GM19372 (cell line): Measurements from ENCODE around the gene CD109.
"Not testable (repeated sequence)": the region's sequence is repeated elsewhere in the genome, so short reads cannot be mapped to it uniquely, and the experiment has no call there.

Experiments used
- ATAC-seq: cut with Tn5 transposase; IDR thresholded peaks from one replicate; pipeline ENCODE4 v1.9.1; 2021; ENCODE audit warnings: mild to moderate bottlenecking, low read depth, moderate library complexity; ENCODE audit not compliant: unreplicated experiment

Gene CD109

GRCh38 chr6:73683574-73683973 lies 12.4 kb upstream of the CD109 start:
- ATAC-seq = not testable (repeated sequence)

DNA sequence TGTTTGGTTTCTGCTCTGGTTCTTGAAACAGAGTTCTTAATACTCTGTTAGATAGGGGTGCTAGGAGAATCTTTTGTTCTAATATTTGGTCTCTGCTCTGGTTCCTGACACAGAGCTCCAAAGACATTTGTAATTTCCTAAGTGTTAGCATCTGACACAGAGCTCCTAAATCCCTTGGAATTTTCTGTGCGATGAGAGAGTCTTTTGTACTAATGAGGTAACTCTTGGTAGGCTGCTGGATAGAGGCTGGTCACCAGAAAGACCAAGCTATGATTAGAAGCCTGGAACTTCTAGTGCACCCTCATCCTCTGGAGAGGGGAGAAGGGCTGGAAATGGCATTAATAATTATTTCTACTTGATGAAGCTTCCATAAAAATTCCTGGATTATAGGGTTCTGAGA lies 7.7 kb upstream of the CD109 start:
- no peak for ATAC-seq

GRCh38 chr6:73690056-73690455 lies 5.9 kb upstream of the CD109 start:
- no peak for ATAC-seq

DNA sequence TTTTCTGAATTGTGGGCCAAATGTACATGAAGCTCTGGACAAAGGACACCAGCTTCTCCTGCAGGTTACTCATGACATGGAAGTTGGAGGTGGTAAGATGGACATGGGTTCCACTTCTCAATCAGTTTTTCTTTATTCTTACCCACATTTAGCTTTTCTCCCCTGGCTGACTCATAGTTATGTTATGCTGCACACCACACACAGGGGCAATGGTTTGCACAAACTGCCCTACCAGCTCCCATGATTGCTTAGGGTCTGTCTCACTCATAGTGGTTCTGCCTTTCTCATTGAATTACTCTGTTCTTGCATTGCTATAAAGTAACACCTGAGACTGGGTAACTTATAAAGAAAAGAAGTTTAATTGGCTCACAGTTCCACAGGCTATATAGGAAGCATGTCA lies 4.5 kb upstream of the CD109 start:
- ATAC-seq = no peak

- no peak for ATAC-seq
These were observed 1.1 kb upstream of the CD109 start for GRCh38 chr6:73694711-73695411.

GRCh38 chr6:73696966-73697655 lies 1.1 kb downstream of the CD109 start:
- no peak for ATAC-seq

DNA sequence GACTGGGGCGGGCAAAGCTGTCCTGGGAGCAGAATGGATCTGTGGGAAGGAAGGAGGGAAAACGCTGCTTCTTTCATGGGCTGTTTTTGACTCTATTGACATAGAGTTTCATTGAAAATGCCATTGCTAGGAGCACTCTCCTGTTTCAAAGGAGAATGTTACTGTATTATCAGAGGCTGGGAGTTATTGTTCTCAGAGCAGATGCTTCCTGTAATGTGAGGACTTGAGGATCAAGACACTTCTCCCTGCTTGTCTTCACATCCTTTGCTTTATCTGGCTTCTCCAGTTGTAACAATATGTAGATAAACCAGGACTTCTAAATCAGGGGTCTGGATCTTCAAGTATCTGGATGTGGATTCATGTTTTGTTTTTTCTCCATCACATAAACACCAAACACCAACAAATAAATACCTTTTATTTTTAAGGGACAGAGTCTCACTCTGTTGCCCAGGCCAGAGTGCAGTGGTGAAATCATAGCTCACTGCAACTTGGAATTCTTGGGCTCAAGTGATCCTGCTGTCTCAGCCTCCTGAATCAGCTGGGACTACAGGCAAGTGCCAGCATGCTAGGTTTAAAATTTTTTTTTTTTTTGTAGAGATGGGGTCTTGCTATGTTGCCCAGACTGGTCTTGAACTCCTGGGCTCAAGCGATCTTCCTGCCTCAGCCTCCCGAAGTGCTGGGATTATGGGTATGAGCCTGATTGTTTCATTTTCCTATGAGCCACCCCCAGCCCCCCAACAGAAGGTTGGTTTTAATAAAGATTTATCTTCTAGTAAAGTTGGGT lies 3.9 kb downstream of the CD109 start:
- no peak for ATAC-seq

DNA sequence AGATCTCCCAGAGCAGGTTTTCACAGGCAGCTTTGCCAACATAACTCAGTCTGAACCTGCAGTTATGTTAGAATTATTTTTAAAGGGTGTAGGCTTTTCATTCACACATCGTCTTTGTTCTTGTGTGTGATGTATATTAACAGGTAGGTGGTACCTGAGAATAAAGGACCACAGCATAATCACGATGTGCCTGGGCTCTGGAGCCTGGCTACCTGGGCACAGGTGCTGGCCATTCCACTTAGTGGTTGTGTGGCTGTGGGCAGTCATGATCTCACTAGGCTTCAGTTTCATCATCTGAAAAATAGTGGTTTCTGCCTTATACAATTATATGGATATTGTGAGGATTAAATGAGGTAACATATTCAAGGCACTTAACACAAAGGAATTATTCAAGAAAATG lies 6.4 kb downstream of the CD109 start:
- ATAC-seq = no peak

DNA sequence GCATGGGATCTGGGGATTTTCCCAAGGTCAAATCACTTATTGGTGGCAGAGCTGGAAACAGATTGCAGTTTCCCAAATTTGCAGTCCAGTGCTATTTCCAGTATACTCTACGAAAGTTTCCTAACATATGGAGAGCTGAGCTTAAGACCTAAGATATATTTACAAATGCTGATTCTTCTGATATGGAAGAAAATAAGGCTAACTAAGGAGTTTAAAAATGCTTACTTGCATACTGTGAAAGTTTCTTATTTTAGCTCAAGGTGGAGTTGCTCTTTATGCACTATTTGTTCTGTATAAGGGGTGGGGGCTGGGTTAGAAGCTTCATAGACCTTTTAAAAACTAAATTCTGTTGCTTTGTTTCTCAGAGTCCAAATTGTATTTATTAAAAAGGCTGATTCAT lies 7.5 kb downstream of the CD109 start:
- no peak for ATAC-seq

DNA sequence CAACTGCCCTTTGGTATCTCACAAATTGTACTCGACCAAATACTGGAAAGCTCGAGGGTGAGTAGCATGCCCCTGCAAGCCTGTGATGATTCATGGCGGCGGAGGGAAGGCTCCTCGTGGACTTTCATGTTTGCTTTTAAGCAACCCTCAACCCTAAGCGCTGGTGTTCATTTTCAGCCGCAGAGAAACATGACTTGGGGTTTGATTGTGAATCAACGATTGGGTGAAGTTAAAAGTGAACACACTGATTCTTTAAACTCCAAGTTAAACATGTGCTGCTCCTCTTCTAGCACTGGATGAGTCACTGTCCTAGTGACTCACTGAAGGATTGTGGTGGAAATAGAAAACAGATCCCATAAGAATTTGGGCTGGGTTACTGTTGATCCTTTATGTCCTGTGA lies 8.3 kb downstream of the CD109 start:
- no peak for ATAC-seq

- ATAC-seq = no peak
These were observed 8.8 kb downstream of the CD109 start for GRCh38 chr6:73704798-73705197.

- no peak for ATAC-seq
These were observed 11.0 kb downstream of the CD109 start for GRCh38 chr6:73706971-73707370.

GRCh38 chr6:73710470-73710869 lies 14.5 kb downstream of the CD109 start:
- ATAC-seq = no peak

- no peak for ATAC-seq
These were observed 14.9 kb downstream of the CD109 start for GRCh38 chr6:73710948-73711347.

DNA sequence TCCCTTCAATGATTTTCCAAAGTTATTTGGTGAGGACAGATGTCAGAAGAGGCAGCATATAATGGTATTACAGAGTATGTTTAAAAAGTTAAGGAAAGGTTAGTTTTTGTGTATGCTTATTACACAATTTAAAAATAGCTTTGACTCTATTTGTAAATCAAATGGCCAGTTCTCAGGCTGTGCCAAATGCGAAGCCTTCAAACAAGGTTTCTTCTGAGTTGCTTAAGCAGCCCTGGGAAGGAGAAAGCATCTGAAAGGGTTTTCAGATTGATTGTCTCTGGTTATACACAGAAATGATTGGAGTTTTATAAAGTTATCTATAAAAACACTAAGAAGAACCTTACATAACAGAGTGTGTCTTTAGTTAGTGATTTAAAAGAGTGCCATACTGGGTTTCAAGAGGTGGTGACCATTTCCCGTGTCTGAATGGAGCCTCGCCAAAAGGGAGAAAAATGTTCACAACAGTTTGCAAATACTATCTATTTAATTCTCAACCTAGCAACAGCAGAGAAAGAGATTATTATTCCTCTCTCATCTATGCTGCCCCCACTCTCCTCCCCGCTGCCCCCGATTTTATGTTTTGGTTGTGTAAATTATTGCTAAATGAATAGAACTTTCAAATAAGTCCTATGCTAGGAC lies 16.7 kb downstream of the CD109 start:
- no peak for ATAC-seq

DNA sequence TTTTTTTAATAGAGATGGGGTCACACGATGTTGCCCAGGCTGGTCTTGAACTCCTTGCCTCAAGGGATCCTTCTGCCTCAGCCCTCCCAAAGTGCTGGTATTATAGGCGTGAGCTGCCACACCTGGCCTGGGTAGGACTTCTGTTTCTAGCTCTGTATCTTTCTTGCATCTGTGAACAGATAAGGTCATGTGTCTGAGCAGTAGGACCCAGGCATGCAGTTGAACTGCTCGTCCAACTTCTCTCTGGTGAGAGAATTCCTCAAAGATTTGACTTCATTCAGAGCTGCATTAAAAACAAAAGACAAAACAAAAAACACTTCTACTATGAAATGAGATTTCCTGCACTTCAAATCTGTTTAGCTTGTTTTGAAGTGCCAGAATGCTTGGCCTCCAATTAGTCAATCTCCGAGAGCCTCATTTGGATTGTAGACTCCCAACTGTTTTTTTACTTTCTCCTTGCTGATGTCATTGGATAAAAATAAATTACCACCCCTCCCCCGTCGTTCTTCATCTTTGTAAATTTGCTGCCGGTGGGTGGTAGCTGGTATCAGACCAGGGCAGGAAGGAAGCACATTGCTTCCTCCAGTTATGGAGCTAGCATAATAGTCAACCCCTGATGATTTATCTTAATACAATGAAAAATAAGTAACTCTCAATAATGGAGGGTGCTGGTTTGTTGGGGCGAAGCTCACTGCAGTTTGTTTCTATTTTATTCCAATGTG lies 17.6 kb downstream of the CD109 start:
- no peak for ATAC-seq

GRCh38 chr6:73715111-73715508 lies 19.1 kb downstream of the CD109 start:
- not testable (repeated sequence) for ATAC-seq

DNA sequence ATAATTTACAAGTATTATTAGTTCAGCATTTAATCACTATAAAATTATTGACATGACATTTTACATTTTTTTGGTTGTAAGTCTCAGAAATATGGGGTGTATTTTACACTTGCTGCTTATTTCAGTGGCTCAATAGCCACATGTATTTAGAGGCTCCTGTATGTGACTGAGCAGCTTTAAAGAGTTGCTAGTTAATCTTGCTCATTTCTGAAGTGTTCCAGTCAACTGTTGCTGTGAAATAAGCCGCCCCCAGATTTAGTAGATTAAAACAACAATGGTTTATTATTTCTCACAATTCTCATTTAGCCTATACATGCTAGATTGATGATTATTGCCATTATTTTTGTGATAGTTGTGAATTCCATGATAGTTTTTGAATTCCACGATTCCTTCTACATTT lies 23.0 kb downstream of the CD109 start:
- ATAC-seq = no peak

GRCh38 chr6:73722318-73723060 lies 26.5 kb downstream of the CD109 start:
- peak; percentile 69 for ATAC-seq

- not testable (repeated sequence) for ATAC-seq
These were observed 27.5 kb downstream of the CD109 start for GRCh38 chr6:73723480-73723879.
